Measurements from ENCODE around the gene NAALADL2.
A peak's percentile ranks its signal among the peaks of the same experiment; 100 is the strongest.

NAALADL2 gene

DNA sequence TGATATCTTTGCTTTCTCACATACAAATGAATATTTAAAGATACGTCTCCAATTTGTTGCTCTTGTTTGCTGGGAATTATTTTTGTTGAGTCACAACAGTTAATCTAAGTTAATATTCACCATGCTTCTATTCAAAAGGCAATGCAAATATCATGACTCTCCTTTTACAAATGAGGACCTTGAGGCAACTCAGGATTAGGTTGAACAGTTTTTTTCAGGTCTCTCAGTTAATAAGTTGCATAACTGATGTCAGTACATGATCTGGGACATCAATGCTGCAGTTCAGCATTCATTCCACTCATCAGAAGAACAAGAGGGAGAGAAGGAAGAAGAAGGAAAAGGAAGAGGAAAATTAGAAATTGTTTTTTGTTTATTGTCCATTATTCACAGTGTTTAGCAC lies 781 bp upstream of the NAALADL2 start:
- H2BK5ac ChIP-seq (ENCODE audit: low read length): no peak overlapping the region
- H3K56ac ChIP-seq (ENCODE audit: low read length): no peak overlapping the region
- no peak overlapping the region for H3K23ac ChIP-seq (ENCODE audit: low read length)
- H4K5ac ChIP-seq (ENCODE audit: low read length): no peak overlapping the region
- no peak overlapping the region for H2BK120ac ChIP-seq (ENCODE audit: low read depth, low read length)
- H3K9ac ChIP-seq (ENCODE audit: low read length): no peak overlapping the region
- H3K79me1 ChIP-seq (ENCODE audit: low read length): no peaks in the 10 kb centered on the region
- no peak overlapping the region for H2BK15ac ChIP-seq (replicated peaks; ENCODE audit: low read depth)
- no peaks in the 10 kb centered on the region for H3K79me2 ChIP-seq (ENCODE audit: control insufficient read depth, insufficient read depth, low read length)
- no CpG with 5 or more reads among the region's 1 CpG for WGBS (ENCODE audit: extremely low coverage, insufficient coverage, low lambda C conversion rate)
- no peak overlapping the region for H3K4me2 ChIP-seq (ENCODE audit: low read length)
- DNase-seq: no peak
- no peak overlapping the region for H3K27ac ChIP-seq (ENCODE audit: low read depth, low read length)
- no peaks in the 10 kb centered on the region for H3K36me3 ChIP-seq (ENCODE audit: control insufficient read depth, insufficient read depth, low read length)
- H4K8ac ChIP-seq (ENCODE audit: low read depth, low read length): no peak overlapping the region
- no peaks in the 10 kb centered on the region for H3K4me1 ChIP-seq (ENCODE audit: control insufficient read depth, low read depth, low read length)
- no peak overlapping the region for H2AK5ac ChIP-seq (ENCODE audit: low read length)
- no peak overlapping the region for H3K18ac ChIP-seq (ENCODE audit: low read length)
- H3K27me3 ChIP-seq (ENCODE audit: insufficient read depth, low read length, poor library complexity): no peaks in the 10 kb centered on the region
- H3K4me3 ChIP-seq (ENCODE audit: low read length): no peak overlapping the region
- H3K4ac ChIP-seq (ENCODE audit: low read depth, low read length): no peak overlapping the region

- Histone ChIP-seq H2AK5ac (ENCODE audit: low read length) (no peak overlapping the region), H3K23ac (ENCODE audit: low read length) (no peak overlapping the region), H3K27me3 (ENCODE audit: insufficient read depth, low read length, poor library complexity) (no peaks in the 10 kb centered on the region), H2BK120ac (ENCODE audit: low read depth, low read length) (no peak overlapping the region), H3K56ac (ENCODE audit: low read length) (no peak overlapping the region), H2BK5ac (ENCODE audit: low read length) (no peak overlapping the region), H3K4me1 (ENCODE audit: control insufficient read depth, low read depth, low read length) (no peaks in the 10 kb centered on the region), H3K4ac (ENCODE audit: low read depth, low read length) (no peak overlapping the region), H3K36me3 (ENCODE audit: control insufficient read depth, insufficient read depth, low read length) (no peaks in the 10 kb centered on the region), H3K79me2 (ENCODE audit: control insufficient read depth, insufficient read depth, low read length) (no peaks in the 10 kb centered on the region), H4K8ac (ENCODE audit: low read depth, low read length) (no peak overlapping the region), H3K79me1 (ENCODE audit: low read length) (no peaks in the 10 kb centered on the region), H3K27ac (ENCODE audit: low read depth, low read length) (no peak overlapping the region), H3K4me3 (ENCODE audit: low read length) (no peak overlapping the region), H4K5ac (ENCODE audit: low read length) (no peak overlapping the region), H3K4me2 (ENCODE audit: low read length) (no peak overlapping the region), H2BK15ac (replicated peaks; ENCODE audit: low read depth) (no peak overlapping the region), H3K18ac (ENCODE audit: low read length) (no peak overlapping the region), H3K9ac (ENCODE audit: low read length) (no peak overlapping the region)
- WGBS (ENCODE audit: extremely low coverage, insufficient coverage, low lambda C conversion rate): no CpG with 5 or more reads among the region's 3 CpGs
- DNase-seq: no peak
Measured at GRCh38 chr3:174859756-174860155, 622 bp downstream of the NAALADL2 start.

- no peak overlapping the region for H2BK120ac ChIP-seq (ENCODE audit: low read depth, low read length)
- no peaks in the 10 kb centered on the region for H3K36me3 ChIP-seq (ENCODE audit: control insufficient read depth, insufficient read depth, low read length)
- H3K4me2 ChIP-seq (ENCODE audit: low read length): no peak overlapping the region
- no peak overlapping the region for H2BK15ac ChIP-seq (replicated peaks; ENCODE audit: low read depth)
- no peaks in the 10 kb centered on the region for H3K4me1 ChIP-seq (ENCODE audit: control insufficient read depth, low read depth, low read length)
- no peaks in the 10 kb centered on the region for H3K27me3 ChIP-seq (ENCODE audit: insufficient read depth, low read length, poor library complexity)
- no peak overlapping the region for H3K4me3 ChIP-seq (ENCODE audit: low read length)
- no peak overlapping the region for H3K18ac ChIP-seq (ENCODE audit: low read length)
- no peak overlapping the region for H3K56ac ChIP-seq (ENCODE audit: low read length)
- no peak overlapping the region for H4K5ac ChIP-seq (ENCODE audit: low read length)
- H3K4ac ChIP-seq (ENCODE audit: low read depth, low read length): no peak overlapping the region
- no CpG with 5 or more reads among the region's 3 CpGs for WGBS (ENCODE audit: extremely low coverage, insufficient coverage, low lambda C conversion rate)
- no peak overlapping the region for H3K27ac ChIP-seq (ENCODE audit: low read depth, low read length)
- H3K79me2 ChIP-seq (ENCODE audit: control insufficient read depth, insufficient read depth, low read length): no peaks in the 10 kb centered on the region
- no peak overlapping the region for H4K8ac ChIP-seq (ENCODE audit: low read depth, low read length)
- no peak overlapping the region for H3K23ac ChIP-seq (ENCODE audit: low read length)
- no peaks in the 10 kb centered on the region for H3K79me1 ChIP-seq (ENCODE audit: low read length)
- peak; percentile 85 for DNase-seq
- no peak overlapping the region for H3K9ac ChIP-seq (ENCODE audit: low read length)
- H2AK5ac ChIP-seq (ENCODE audit: low read length): no peak overlapping the region
- no peak overlapping the region for H2BK5ac ChIP-seq (ENCODE audit: low read length)
Measured at GRCh38 chr3:174862101-174862500, 3.0 kb downstream of the NAALADL2 start.

DNA sequence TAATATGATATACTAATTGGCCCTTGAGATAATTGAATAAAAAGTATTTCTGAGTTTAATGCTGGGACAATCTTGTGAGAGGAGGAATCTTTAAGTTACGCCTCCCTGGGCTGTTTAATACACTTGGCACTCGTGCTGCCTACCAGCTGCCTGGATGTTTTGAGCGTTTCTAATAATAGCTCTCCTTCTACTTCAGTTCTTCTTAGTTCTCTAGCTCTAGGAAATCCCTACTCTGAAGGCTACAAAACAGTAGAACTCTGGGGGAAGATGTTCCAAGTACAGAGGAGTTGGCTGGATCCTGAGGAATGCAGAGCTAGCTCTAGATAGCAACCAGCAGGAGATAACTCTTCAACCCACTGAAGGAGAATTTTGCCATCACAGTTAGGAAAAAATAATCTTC lies 3.5 kb downstream of the NAALADL2 start:
- no CpG with 5 or more reads among the region's 3 CpGs for WGBS (ENCODE audit: extremely low coverage, insufficient coverage, low lambda C conversion rate)
- H4K8ac ChIP-seq (ENCODE audit: low read depth, low read length): no peak overlapping the region
- H3K4me2 ChIP-seq (ENCODE audit: low read length): no peak overlapping the region
- no peak overlapping the region for H2AK5ac ChIP-seq (ENCODE audit: low read length)
- H3K9ac ChIP-seq (ENCODE audit: low read length): no peak overlapping the region
- no peaks in the 10 kb centered on the region for H3K79me1 ChIP-seq (ENCODE audit: low read length)
- H3K4ac ChIP-seq (ENCODE audit: low read depth, low read length): no peak overlapping the region
- no peak overlapping the region for H3K23ac ChIP-seq (ENCODE audit: low read length)
- no peaks in the 10 kb centered on the region for H3K27me3 ChIP-seq (ENCODE audit: insufficient read depth, low read length, poor library complexity)
- H3K79me2 ChIP-seq (ENCODE audit: control insufficient read depth, insufficient read depth, low read length): no peaks in the 10 kb centered on the region
- no peak overlapping the region for H4K5ac ChIP-seq (ENCODE audit: low read length)
- no peak overlapping the region for H2BK15ac ChIP-seq (replicated peaks; ENCODE audit: low read depth)
- H3K4me1 ChIP-seq (ENCODE audit: control insufficient read depth, low read depth, low read length): no peaks in the 10 kb centered on the region
- no peak overlapping the region for H3K27ac ChIP-seq (ENCODE audit: low read depth, low read length)
- DNase-seq: no peak
- H2BK120ac ChIP-seq (ENCODE audit: low read depth, low read length): no peak overlapping the region
- H2BK5ac ChIP-seq (ENCODE audit: low read length): no peak overlapping the region
- no peak overlapping the region for H3K18ac ChIP-seq (ENCODE audit: low read length)
- no peaks in the 10 kb centered on the region for H3K36me3 ChIP-seq (ENCODE audit: control insufficient read depth, insufficient read depth, low read length)
- no peak overlapping the region for H3K4me3 ChIP-seq (ENCODE audit: low read length)
- H3K56ac ChIP-seq (ENCODE audit: low read length): no peak overlapping the region

GRCh38 chr3:174863488-174863887 lies 4.4 kb downstream of the NAALADL2 start:
- DNase-seq: peak; percentile 15
- H3K36me3 ChIP-seq (ENCODE audit: control insufficient read depth, insufficient read depth, low read length): no peaks in the 10 kb centered on the region
- H2BK5ac ChIP-seq (ENCODE audit: low read length): no peak overlapping the region
- no peak overlapping the region for H4K5ac ChIP-seq (ENCODE audit: low read length)
- no peak overlapping the region for H3K4ac ChIP-seq (ENCODE audit: low read depth, low read length)
- no peak overlapping the region for H3K4me2 ChIP-seq (ENCODE audit: low read length)
- H3K79me1 ChIP-seq (ENCODE audit: low read length): no peaks in the 10 kb centered on the region
- no peaks in the 10 kb centered on the region for H3K4me1 ChIP-seq (ENCODE audit: control insufficient read depth, low read depth, low read length)
- H2BK120ac ChIP-seq (ENCODE audit: low read depth, low read length): no peak overlapping the region
- H3K23ac ChIP-seq (ENCODE audit: low read length): no peak overlapping the region
- no peak overlapping the region for H2BK15ac ChIP-seq (replicated peaks; ENCODE audit: low read depth)
- no peaks in the 10 kb centered on the region for H3K27me3 ChIP-seq (ENCODE audit: insufficient read depth, low read length, poor library complexity)
- H3K79me2 ChIP-seq (ENCODE audit: control insufficient read depth, insufficient read depth, low read length): no peaks in the 10 kb centered on the region
- no peak overlapping the region for H4K8ac ChIP-seq (ENCODE audit: low read depth, low read length)
- H2AK5ac ChIP-seq (ENCODE audit: low read length): no peak overlapping the region
- no peak overlapping the region for H3K27ac ChIP-seq (ENCODE audit: low read depth, low read length)
- H3K9ac ChIP-seq (ENCODE audit: low read length): no peak overlapping the region
- no peak overlapping the region for H3K4me3 ChIP-seq (ENCODE audit: low read length)
- no peak overlapping the region for H3K56ac ChIP-seq (ENCODE audit: low read length)
- H3K18ac ChIP-seq (ENCODE audit: low read length): no peak overlapping the region

DNA sequence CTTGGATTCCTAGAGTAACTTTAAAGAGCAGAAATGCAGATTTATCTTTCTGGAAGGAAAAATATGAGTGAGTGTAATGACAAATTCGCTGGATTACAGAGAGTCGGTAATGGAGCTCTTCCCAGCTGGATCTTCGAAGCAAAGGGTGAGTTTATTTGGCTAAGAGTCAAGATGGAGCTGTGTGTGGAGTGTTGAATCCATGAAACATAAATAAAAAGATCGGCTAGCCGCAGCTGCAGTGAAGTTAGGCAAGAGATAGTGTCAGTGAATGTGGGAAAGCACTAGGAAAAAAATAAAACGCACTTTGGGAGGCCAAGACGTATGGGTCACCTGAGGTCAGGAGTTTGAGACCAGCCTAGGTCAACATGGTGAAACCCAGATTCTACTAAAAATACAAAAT lies 10.3 kb downstream of the NAALADL2 start:
- no peak overlapping the region for H3K4ac ChIP-seq (ENCODE audit: low read depth, low read length)
- no peaks in the 10 kb centered on the region for H3K27me3 ChIP-seq (ENCODE audit: insufficient read depth, low read length, poor library complexity)
- no peaks in the 10 kb centered on the region for H3K79me1 ChIP-seq (ENCODE audit: low read length)
- H3K79me2 ChIP-seq (ENCODE audit: control insufficient read depth, insufficient read depth, low read length): no peaks in the 10 kb centered on the region
- no peak overlapping the region for H2BK120ac ChIP-seq (ENCODE audit: low read depth, low read length)
- H3K18ac ChIP-seq (ENCODE audit: low read length): no peak overlapping the region
- H2BK5ac ChIP-seq (ENCODE audit: low read length): no peak overlapping the region
- H3K4me2 ChIP-seq (ENCODE audit: low read length): no peak overlapping the region
- no peak overlapping the region for H3K23ac ChIP-seq (ENCODE audit: low read length)
- no CpG with 5 or more reads among the region's 7 CpGs for WGBS (ENCODE audit: extremely low coverage, insufficient coverage, low lambda C conversion rate)
- no peaks in the 10 kb centered on the region for H3K4me1 ChIP-seq (ENCODE audit: control insufficient read depth, low read depth, low read length)
- no peak overlapping the region for H4K5ac ChIP-seq (ENCODE audit: low read length)
- H4K8ac ChIP-seq (ENCODE audit: low read depth, low read length): no peak overlapping the region
- DNase-seq: no peak
- no peak overlapping the region for H3K9ac ChIP-seq (ENCODE audit: low read length)
- no peak overlapping the region for H3K27ac ChIP-seq (ENCODE audit: low read depth, low read length)
- H3K36me3 ChIP-seq (ENCODE audit: control insufficient read depth, insufficient read depth, low read length): no peaks in the 10 kb centered on the region
- H3K4me3 ChIP-seq (ENCODE audit: low read length): no peak overlapping the region
- no peak overlapping the region for H2BK15ac ChIP-seq (replicated peaks; ENCODE audit: low read depth)
- H2AK5ac ChIP-seq (ENCODE audit: low read length): no peak overlapping the region
- H3K56ac ChIP-seq (ENCODE audit: low read length): no peak overlapping the region

Measured in mesendoderm (in vitro differentiated cells).